LNCaP clone FGC (cell line): ENCODE data around the gene SPOUT1.
"Not testable (repeated sequence)": the region's sequence is repeated elsewhere in the genome, so short reads cannot be mapped to it uniquely, and the experiment has no call there.

Experiments used
- DNase-seq: peaks from one replicate; pipeline ENCODE4 v3.0.0-alpha.2; 2011; ENCODE audit warnings: low read depth
- H3K4me3 ChIP-seq: 2 replicates; pipeline ENCODE4 v1.5.1; 2011; ENCODE audit warnings: mild to moderate bottlenecking, low read depth, low read length, control low read depth
- CTCF ChIP-seq: IDR thresholded peaks from 2 replicates; pipeline ENCODE4 v1.5.1; 2012; ENCODE audit warnings: mild to moderate bottlenecking; ENCODE audit not compliant: control insufficient read depth, insufficient read depth; ENCODE audit errors: extremely low read depth

Gene SPOUT1

GRCh38 chr9:128860937-128861336 lies 31.3 kb upstream of the SPOUT1 start:
- TF ChIP-seq CTCF = no peak
- H3K4me3 ChIP-seq = no peak overlapping the region
- no peak for DNase-seq

DNA sequence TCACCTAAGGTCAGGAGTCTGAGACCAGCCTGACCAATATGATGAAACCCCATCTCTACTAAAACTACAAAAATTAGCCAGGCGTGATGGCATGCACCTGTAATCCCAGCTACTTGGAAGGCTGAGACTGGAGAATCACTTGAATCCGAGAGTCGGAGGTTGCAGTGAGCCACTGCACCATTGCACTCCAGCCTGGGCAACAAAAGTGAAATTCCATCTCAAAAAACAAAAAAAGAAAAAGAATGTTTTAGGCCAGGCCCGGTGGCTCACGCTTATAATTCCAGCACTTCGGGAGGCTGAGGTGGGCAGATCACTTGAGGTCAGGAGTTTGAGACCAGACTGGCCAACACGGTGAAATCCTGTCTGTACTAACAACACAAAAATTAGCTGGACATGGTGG lies 28.9 kb upstream of the SPOUT1 start:
- not testable (repeated sequence) for DNase-seq, H3K4me3 ChIP-seq

GRCh38 chr9:128854454-128854853 lies 24.9 kb upstream of the SPOUT1 start:
- not testable (repeated sequence) for DNase-seq

GRCh38 chr9:128852646-128853045 lies 23.1 kb upstream of the SPOUT1 start:
- DNase-seq = not testable (repeated sequence)
- H3K4me3 ChIP-seq = peak overlapping the region; percentile 25

More at GRCh38 chr9:128854454-128854853, 24.9 kb upstream of the SPOUT1 start:
- not testable (repeated sequence) for H3K4me3 ChIP-seq

GRCh38 chr9:128851779-128852600 lies 22.4 kb upstream of the SPOUT1 start:
- not testable (repeated sequence) for H3K4me3 ChIP-seq, DNase-seq
- TF ChIP-seq CTCF = peak; percentile 61

DNA sequence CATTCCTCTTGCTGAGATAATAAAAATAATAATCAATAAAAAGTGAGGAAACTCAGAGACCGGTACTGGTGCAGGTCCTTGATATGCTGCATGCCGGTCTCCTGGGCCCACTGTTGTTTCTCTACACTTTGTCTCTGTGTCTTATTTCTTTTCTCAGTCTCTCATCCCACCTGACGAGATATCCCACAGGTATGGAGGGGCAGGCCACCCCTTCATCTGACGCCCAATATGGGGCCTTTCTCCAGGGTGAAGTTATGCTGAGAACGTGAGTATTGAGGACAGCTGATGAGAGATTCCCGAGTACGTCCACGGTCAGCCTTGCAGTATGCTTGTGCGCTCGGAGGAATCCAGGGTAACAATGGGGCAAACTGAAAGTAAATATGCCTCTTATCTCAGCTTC lies 21.4 kb upstream of the SPOUT1 start:
- not testable (repeated sequence) for H3K4me3 ChIP-seq, DNase-seq

DNA sequence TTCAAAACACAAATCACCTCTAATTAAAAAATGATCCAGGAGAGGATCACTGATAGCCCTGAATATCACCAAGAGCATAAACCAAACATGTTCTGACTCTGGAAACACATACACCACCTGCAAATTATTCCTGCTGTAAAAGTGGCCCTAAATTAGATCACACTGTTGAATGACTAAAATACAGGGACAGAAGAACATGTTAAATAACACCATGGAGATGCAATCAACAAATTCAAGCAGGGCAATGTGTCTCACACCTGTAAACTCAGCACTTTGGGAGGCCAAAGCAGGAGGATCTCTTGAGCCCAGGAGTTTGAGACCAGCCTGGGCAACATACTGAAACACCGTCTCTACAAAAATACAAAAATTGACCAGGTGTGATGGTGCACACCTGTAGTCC lies 18.2 kb upstream of the SPOUT1 start:
- DNase-seq = no peak
- H3K4me3 ChIP-seq = no peak overlapping the region
- TF ChIP-seq CTCF = no peak

DNA sequence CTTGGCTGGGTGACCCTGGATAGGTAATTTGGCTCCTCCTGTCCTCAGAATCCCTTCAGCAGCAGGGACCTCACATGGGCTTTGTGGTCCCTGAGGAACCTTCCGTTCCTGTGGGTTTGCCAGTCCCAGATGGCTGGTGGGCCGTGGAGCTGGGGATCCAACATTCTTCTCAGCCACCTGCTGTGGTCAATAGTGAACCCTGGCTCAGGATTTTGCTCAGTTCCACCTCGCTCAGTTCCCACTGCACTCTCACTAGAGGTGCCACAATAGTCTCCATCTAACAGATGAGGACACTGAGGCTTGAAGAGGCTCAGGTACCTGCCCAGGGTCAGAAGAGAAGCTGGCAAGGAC lies 17.1 kb upstream of the SPOUT1 start:
- DNase-seq = no peak
- no peak for TF ChIP-seq CTCF
- H3K4me3 ChIP-seq = no peak overlapping the region

DNA sequence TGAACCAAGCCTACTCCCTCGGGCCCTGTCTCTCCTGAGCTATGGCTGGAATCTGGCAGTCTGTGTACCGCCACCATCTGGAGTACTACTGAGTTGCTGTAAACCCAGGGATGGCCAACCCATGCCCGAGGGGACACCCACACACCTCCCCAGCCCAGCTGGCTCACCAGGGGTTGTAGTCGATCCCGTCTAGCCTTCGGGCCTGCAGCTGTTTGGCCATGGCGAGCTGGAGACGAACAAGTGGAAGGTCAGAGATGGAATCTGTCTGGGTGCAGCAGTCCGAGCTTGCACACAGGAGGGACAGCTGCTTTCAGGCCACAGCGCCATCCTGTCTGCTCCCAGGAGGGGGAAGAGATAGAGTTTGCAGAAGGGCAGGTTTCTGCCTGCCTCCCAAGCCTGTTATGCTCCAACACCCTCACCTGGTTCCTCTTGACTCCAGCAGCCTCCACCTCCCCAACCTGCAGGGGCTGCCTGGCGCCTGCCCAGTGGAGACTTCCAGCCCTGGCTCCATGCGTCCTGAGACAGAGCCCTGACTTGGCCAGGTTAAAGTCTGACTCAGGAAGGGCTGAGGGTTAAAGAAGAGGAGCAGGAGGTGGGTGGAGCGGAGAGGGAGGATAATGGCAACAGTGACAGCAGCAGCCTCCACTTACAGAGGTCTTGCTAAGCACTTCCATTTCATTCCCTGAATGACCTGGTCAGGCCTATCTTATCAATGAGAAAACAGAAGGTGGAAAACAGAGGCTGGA lies 15.8 kb upstream of the SPOUT1 start:
- no peak for TF ChIP-seq CTCF
- no peak for DNase-seq
- H3K4me3 ChIP-seq = no peak overlapping the region

GRCh38 chr9:128843171-128843570 lies 13.6 kb upstream of the SPOUT1 start:
- H3K4me3 ChIP-seq, DNase-seq: not testable (repeated sequence)
